Endodermal cell (in vitro differentiated cells): ENCODE data around the gene KCNIP4. TPM values are rescaled to one million over a fixed set of nuclear protein-coding genes. Genes with fewer than 3 reads are reported as not detected.

Experiments used
- DNase-seq: peaks from one replicate; pipeline ENCODE4 v3.0.0-alpha.2; 2017
- H3K27ac ChIP-seq: 2 replicates; pipeline ENCODE4 v1.5.1; 2013; ENCODE audit warnings: mild to moderate bottlenecking, low read depth, low read length, moderate library complexity
- H3K27me3 ChIP-seq: 2 replicates; pipeline ENCODE4 v1.6.1; 2013; ENCODE audit warnings: mild to moderate bottlenecking, low read length, moderate library complexity; ENCODE audit not compliant: insufficient read depth, control insufficient read depth, poor library complexity, severe bottlenecking
- H3K36me3 ChIP-seq: 2 replicates; pipeline ENCODE4 v1.7.0; 2013; ENCODE audit warnings: mild to moderate bottlenecking, low read length, moderate library complexity; ENCODE audit not compliant: control insufficient read depth, insufficient read depth
- H3K4me1 ChIP-seq: one replicate; pipeline ENCODE4 v1.7.0; 2013; ENCODE audit warnings: low read length; ENCODE audit not compliant: control insufficient read depth, insufficient read depth
- H3K4me3 ChIP-seq: 2 replicates; pipeline ENCODE4 v1.5.1; 2013; ENCODE audit warnings: mild to moderate bottlenecking, low read length, moderate library complexity
- H3K9ac ChIP-seq: 2 replicates; pipeline ENCODE4 v1.6.1; 2013; ENCODE audit warnings: mild to moderate bottlenecking, low read length, moderate library complexity; ENCODE audit not compliant: poor library complexity, severe bottlenecking; ENCODE audit errors: extremely low read depth
- H3K9me3 ChIP-seq: 2 replicates; pipeline ENCODE4 v1.6.1; 2013; ENCODE audit warnings: mild to moderate bottlenecking, low read length, moderate library complexity; ENCODE audit not compliant: control insufficient read depth
- H3K27ac Mint-ChIP-seq: 2 replicates; pipeline ENCODE4 v1.8.0; 2020; ENCODE audit warnings: mixed read lengths
- H3K27me3 Mint-ChIP-seq: 2 replicates; pipeline ENCODE4 v1.8.0; 2021; ENCODE audit warnings: mild to moderate bottlenecking, mixed read lengths; ENCODE audit not compliant: insufficient read depth
- H3K36me3 Mint-ChIP-seq: 2 replicates; pipeline ENCODE4 v1.8.0; 2020; ENCODE audit warnings: low read depth, mixed read lengths
- H3K4me1 Mint-ChIP-seq: 2 replicates; pipeline ENCODE4 v1.8.0; 2020; ENCODE audit warnings: mixed read lengths
- H3K4me3 Mint-ChIP-seq: 2 replicates; pipeline ENCODE4 v1.8.0; 2020; ENCODE audit warnings: mild to moderate bottlenecking, moderate library complexity, mixed read lengths
- H3K9me3 Mint-ChIP-seq: 2 replicates; pipeline ENCODE4 v1.8.0; 2020; ENCODE audit warnings: mild to moderate bottlenecking, mixed read lengths
- CTCF ChIP-seq: fragments of 200-600 bp; sonication (generic); conservative IDR thresholded peaks from 2 replicates; pipeline ENCODE4 v1.5.0; 2021; ENCODE audit warnings: antibody characterized with exemption, mild to moderate bottlenecking
- WGBS, 2 experiments: methylation state at CpG; one replicate each; pipeline versions ENCODE4 v1.1.5 to v1.1.7; 2013; ENCODE audit warnings: missing lambda C conversion rate in 2 of 2, mixed read lengths in 1 of 2; ENCODE audit not compliant: insufficient coverage in 1 of 2, insufficient read length in 1 of 2; 5-methylcytosine and 5-hydroxymethylcytosine counted together
- total RNA-seq, 2 donors: library from RNA; stranded (reverse); fragmentation: NEBNext Ultra II Directional in 1 of 2; extraction: Animal tissue kit (Norgen Biotek cat#: 25700) in 1 of 2; gene quantifications; 2 replicates in 1 of 2; 3 replicates in 1 of 2; pipeline ENCODE4 v1.2.1, GENCODE V29; 2021

The KCNIP4 gene
- total RNA-seq, 2 donors from 2014 or later, result not detected

GRCh38 chr4:21377046-21377445 lies 571.5 kb downstream of the KCNIP4 start:
- H3K9ac ChIP-seq, result no peak overlapping the region
- H3K27me3 ChIP-seq, result no peaks in the 10 kb centered on the region
- H3K4me3 ChIP-seq, result no peak overlapping the region
- peaks cover 6% of the 10 kb centered on the region for H3K4me1 ChIP-seq
- peaks cover 7% of the 10 kb centered on the region for H3K9me3 ChIP-seq
- no peak for TF ChIP-seq CTCF
- Mint-ChIP-seq H3K9me3 (peaks cover 7% of the 10 kb centered on the region), H3K27ac (no peak overlapping the region), H3K27me3 (no peaks in the 10 kb centered on the region), H3K4me1 (peaks cover 26% of the 10 kb centered on the region), H3K36me3 (no peaks in the 10 kb centered on the region), H3K4me3 (no peak overlapping the region)
- H3K36me3 ChIP-seq, result no peaks in the 10 kb centered on the region
- 89% methylated on average over 2 of the region's 2 CpGs; no CpG with 5 or more reads in 1 of the 2 experiments for WGBS, 2 experiments
- no peak for DNase-seq
- H3K27ac ChIP-seq, result no peak overlapping the region

GRCh38 chr4:21376176-21376575 lies 572.4 kb downstream of the KCNIP4 start:
- peaks cover 23% of the 10 kb centered on the region for H3K4me1 Mint-ChIP-seq
- H3K27me3 Mint-ChIP-seq, result no peaks in the 10 kb centered on the region
- TF ChIP-seq CTCF, result no peak
- Histone ChIP-seq H3K36me3 (no peaks in the 10 kb centered on the region), H3K27me3 (no peaks in the 10 kb centered on the region), H3K4me1 (peaks cover 6% of the 10 kb centered on the region), H3K9me3 (peaks cover 7% of the 10 kb centered on the region), H3K9ac (no peak overlapping the region), H3K4me3 (no peak overlapping the region), H3K27ac (no peak overlapping the region)
- 90 to 96% methylated on average over 2 to 3 of the region's 3 CpGs for WGBS, 2 experiments
- H3K9me3 Mint-ChIP-seq, result peaks cover 7% of the 10 kb centered on the region
- no peak overlapping the region for H3K27ac Mint-ChIP-seq
- DNase-seq, result no peak
- H3K4me3 Mint-ChIP-seq, result no peak overlapping the region
- no peaks in the 10 kb centered on the region for H3K36me3 Mint-ChIP-seq

GRCh38 chr4:21374641-21375368 lies 573.8 kb downstream of the KCNIP4 start:
- H3K27ac ChIP-seq, result no peak overlapping the region
- H3K27me3 Mint-ChIP-seq, result no peaks in the 10 kb centered on the region
- H3K36me3 ChIP-seq, result no peaks in the 10 kb centered on the region
- H3K9me3 Mint-ChIP-seq, result peaks cover 7% of the 10 kb centered on the region
- H3K4me3 Mint-ChIP-seq, result no peak overlapping the region
- H3K9ac ChIP-seq, result no peak overlapping the region
- no peak overlapping the region for H3K27ac Mint-ChIP-seq
- peaks cover 7% of the 10 kb centered on the region for H3K9me3 ChIP-seq
- no peaks in the 10 kb centered on the region for H3K27me3 ChIP-seq
- WGBS, 2 experiments, result 93 to 100% methylated on average over 1 to 2 of the region's 2 CpGs
- no peak for TF ChIP-seq CTCF
- no peak for DNase-seq
- H3K4me1 ChIP-seq, result peaks cover 3% of the 10 kb centered on the region
- H3K36me3 Mint-ChIP-seq, result no peaks in the 10 kb centered on the region
- peaks cover 15% of the 10 kb centered on the region for H3K4me1 Mint-ChIP-seq
- H3K4me3 ChIP-seq, result peak overlapping the region; percentile 36
